ENCODE measurements around the gene FLT3. TPM values are rescaled to one million over a fixed set of nuclear protein-coding genes. Genes with fewer than 3 reads are reported as not detected.

The FLT3 gene
- total RNA-seq, 5 donors from 2014 or later (not counting 1 experiment from before 2014, with no cell fraction given) = 0.13 to 0.48 (median 0.26) TPM

- Mint-ChIP-seq H3K36me3 (no peaks in the 10 kb centered on the region), H3K27me3 (peaks cover 0 to 3% of the 10 kb centered on the region in 2 donors), H3K9me3 (no peaks in the 10 kb centered on the region), H3K4me3 (no peak overlapping the region), H3K27ac (no peak overlapping the region), H3K4me1 (peaks cover 0 to 8% (median 3%) of the 10 kb centered on the region in 3 donors)
- CTCF ChIA-PET = interaction anchor here in 1 of 2 donors (0.6 kb wide), 1 partner anchor 15 kb away, joined by 3 read pairs; no protein-coding TSS in a partner anchor
- no peaks in the 10 kb centered on the region for H3K27me3 ChIP-seq (replicated peaks in 1 of 2; ENCODE audit: control insufficient read depth in 2 of 2, extremely low read depth in 1 of 2, insufficient read depth in 2 of 2, low read length in 1 of 2)
- POLR2A ChIA-PET = interaction anchor here in 1 of 2 donors (1.2 kb wide), 1 partner anchor 16 kb away, joined by 3 read pairs; no protein-coding TSS in a partner anchor
- DNase-seq = peak in 10 of 35 experiments; percentile 2 to 24 (median 12)
- H3K27ac ChIP-seq (ENCODE audit: low read length) = no peak overlapping the region
- no peaks in the 10 kb centered on the region for H3K9me3 ChIP-seq
- H3K36me3 ChIP-seq (ENCODE audit: control insufficient read depth in 2 of 2, extremely low read depth in 1 of 2, insufficient read depth in 1 of 2, low read length in 1 of 2) = no peaks in the 10 kb centered on the region
- no peak overlapping the region for H3K4me3 ChIP-seq (ENCODE audit: control insufficient read depth in 1 of 2, extremely low read depth in 1 of 2, low read length in 1 of 2)
- H3K4me1 ChIP-seq (ENCODE audit: control insufficient read depth in 1 of 2, extremely low read depth in 1 of 2, insufficient read depth in 2 of 2, low read length in 2 of 2) = no peaks in the 10 kb centered on the region
- WGBS (ENCODE audit: insufficient coverage) = 52% methylated on average over 2 of the region's 7 CpGs
- peak in 1 of 4 experiments; percentile 40 for ATAC-seq (replicated peaks in 1 of 4)
These were observed 102.4 kb downstream of the FLT3 start for GRCh38 chr13:27997904-27998522.

GRCh38 chr13:27991881-27992280 lies 108.5 kb downstream of the FLT3 start:
- CTCF ChIA-PET = interaction anchor here in 1 of 2 donors (0.6 kb wide), 1 partner anchor 727 kb away, joined by 3 read pairs; the partner anchor contains the start of gene SLC46A3
- Mint-ChIP-seq H3K27ac (no peak overlapping the region), H3K36me3 (no peaks in the 10 kb centered on the region), H3K27me3 (peaks cover 15 to 17% of the 10 kb centered on the region in 2 donors), H3K4me3 (no peak overlapping the region), H3K4me1 (no peaks in the 10 kb centered on the region), H3K9me3 (no peaks in the 10 kb centered on the region)
- DNase-seq = no peak
- H3K4me1 ChIP-seq (ENCODE audit: control insufficient read depth in 1 of 2, extremely low read depth in 1 of 2, insufficient read depth in 2 of 2, low read length in 2 of 2) = no peaks in the 10 kb centered on the region
- H3K4me3 ChIP-seq (ENCODE audit: control insufficient read depth in 1 of 2, extremely low read depth in 1 of 2, low read length in 1 of 2) = no peak overlapping the region
- no peak for ATAC-seq (replicated peaks in 1 of 4)
- no peaks in the 10 kb centered on the region for H3K36me3 ChIP-seq (ENCODE audit: control insufficient read depth in 2 of 2, extremely low read depth in 1 of 2, insufficient read depth in 1 of 2, low read length in 1 of 2)
- H3K27ac ChIP-seq (ENCODE audit: low read length) = no peak overlapping the region
- WGBS (ENCODE audit: insufficient coverage) = 90% methylated on average over 3 of the region's 6 CpGs
- POLR2A ChIA-PET = no interaction called here
- H3K27me3 ChIP-seq (replicated peaks in 1 of 2; ENCODE audit: control insufficient read depth in 2 of 2, extremely low read depth in 1 of 2, insufficient read depth in 2 of 2, low read length in 1 of 2) = peaks cover 0 to 17% of the 10 kb centered on the region in 2 experiments
- H3K9me3 ChIP-seq = no peaks in the 10 kb centered on the region

GRCh38 chr13:27988520-27988919 lies 111.9 kb downstream of the FLT3 start, which contains the start of gene URAD:
Gene URAD (minus strand): TSS chr13:27988693. CDS start chr13:27988637, 56 bp downstream.
- ChIA-PET POLR2A (no interaction called here), CTCF (interaction anchor here (0.6 to 0.7 kb wide), 4 partner anchors 158 to 366 kb away, joined by 3 to 9 read pairs (median 4); no protein-coding TSS in a partner anchor)
- 88% methylated on average over 9 of the region's 11 CpGs for WGBS (ENCODE audit: insufficient coverage)
- Histone ChIP-seq H3K36me3 (ENCODE audit: control insufficient read depth in 2 of 2, extremely low read depth in 1 of 2, insufficient read depth in 1 of 2, low read length in 1 of 2) (no peaks in the 10 kb centered on the region), H3K9me3 (no peaks in the 10 kb centered on the region), H3K27ac (ENCODE audit: low read length) (no peak within 1 kb of the TSS), H3K27me3 (replicated peaks in 1 of 2; ENCODE audit: control insufficient read depth in 2 of 2, extremely low read depth in 1 of 2, insufficient read depth in 2 of 2, low read length in 1 of 2) (peaks cover 0 to 36% of the 10 kb centered on the region in 2 experiments), H3K4me3 (ENCODE audit: control insufficient read depth in 1 of 2, extremely low read depth in 1 of 2, low read length in 1 of 2) (no peak within 1 kb of the TSS), H3K4me1 (ENCODE audit: control insufficient read depth in 1 of 2, extremely low read depth in 1 of 2, insufficient read depth in 2 of 2, low read length in 2 of 2) (no peaks in the 10 kb centered on the region)
- Mint-ChIP-seq H3K4me1 (no peaks in the 10 kb centered on the region), H3K36me3 (no peaks in the 10 kb centered on the region), H3K9me3 (no peaks in the 10 kb centered on the region), H3K27ac (no peak within 1 kb of the TSS), H3K4me3 (no peak within 1 kb of the TSS), H3K27me3 (peaks cover 29 to 32% of the 10 kb centered on the region in 2 donors)
- DNase-seq (no peak), ATAC-seq (replicated peaks in 1 of 4) (no peak)

- H3K4me3 ChIP-seq (ENCODE audit: control insufficient read depth in 1 of 2, extremely low read depth in 1 of 2, low read length in 1 of 2) = no peak overlapping the region
- peaks cover 17 to 43% of the 10 kb centered on the region in 2 experiments for H3K27me3 ChIP-seq (replicated peaks in 1 of 2; ENCODE audit: control insufficient read depth in 2 of 2, extremely low read depth in 1 of 2, insufficient read depth in 2 of 2, low read length in 1 of 2)
- Mint-ChIP-seq H3K36me3 (no peaks in the 10 kb centered on the region), H3K4me1 (peaks cover 0 to 4% (median 2%) of the 10 kb centered on the region in 3 donors), H3K9me3 (no peaks in the 10 kb centered on the region), H3K27ac (no peak overlapping the region), H3K4me3 (no peak overlapping the region), H3K27me3 (peaks cover 56 to 60% of the 10 kb centered on the region in 2 donors)
- ChIA-PET CTCF (interaction anchor here (1.3 to 3.7 kb wide), 6 partner anchors 116 to 1000 kb away, joined by 3 to 51 read pairs (median 6); no protein-coding TSS in a partner anchor), POLR2A (no interaction called here)
- no peaks in the 10 kb centered on the region for H3K9me3 ChIP-seq
- ATAC-seq (replicated peaks in 1 of 4) (no peak), DNase-seq (no peak)
- peaks cover 0 to 1% of the 10 kb centered on the region in 2 experiments for H3K4me1 ChIP-seq (ENCODE audit: control insufficient read depth in 1 of 2, extremely low read depth in 1 of 2, insufficient read depth in 2 of 2, low read length in 2 of 2)
- H3K36me3 ChIP-seq (ENCODE audit: control insufficient read depth in 2 of 2, extremely low read depth in 1 of 2, insufficient read depth in 1 of 2, low read length in 1 of 2) = no peaks in the 10 kb centered on the region
- H3K27ac ChIP-seq (ENCODE audit: low read length) = no peak overlapping the region
- WGBS (ENCODE audit: insufficient coverage) = no CpG with 5 or more reads among the region's 1 CpG
These were observed 114.8 kb downstream of the FLT3 start for GRCh38 chr13:27985600-27985999.

GRCh38 chr13:27982361-27982760 lies 118.0 kb downstream of the FLT3 start:
- DNase-seq = no peak
- CTCF ChIA-PET = interaction anchor here (0.6 to 3.7 kb wide), 5 partner anchors 15 to 620 kb away, joined by 3 to 51 read pairs (median 14); no protein-coding TSS in a partner anchor
- Histone ChIP-seq H3K9me3 (no peaks in the 10 kb centered on the region), H3K4me3 (ENCODE audit: control insufficient read depth in 1 of 2, extremely low read depth in 1 of 2, low read length in 1 of 2) (no peak overlapping the region), H3K27ac (ENCODE audit: low read length) (no peak overlapping the region), H3K36me3 (ENCODE audit: control insufficient read depth in 2 of 2, extremely low read depth in 1 of 2, insufficient read depth in 1 of 2, low read length in 1 of 2) (no peaks in the 10 kb centered on the region), H3K4me1 (ENCODE audit: control insufficient read depth in 1 of 2, extremely low read depth in 1 of 2, insufficient read depth in 2 of 2, low read length in 2 of 2) (peaks cover 0 to 18% of the 10 kb centered on the region in 2 experiments), H3K27me3 (replicated peaks in 1 of 2; ENCODE audit: control insufficient read depth in 2 of 2, extremely low read depth in 1 of 2, insufficient read depth in 2 of 2, low read length in 1 of 2) (peaks cover 28 to 66% of the 10 kb centered on the region in 2 experiments)
- POLR2A ChIA-PET = no interaction called here
- H3K27ac Mint-ChIP-seq = no peak overlapping the region
- H3K4me3 Mint-ChIP-seq = no peak overlapping the region
- no peaks in the 10 kb centered on the region for H3K9me3 Mint-ChIP-seq
- H3K36me3 Mint-ChIP-seq = no peaks in the 10 kb centered on the region
- ATAC-seq (replicated peaks in 1 of 4) = no peak
- peaks cover 66 to 70% of the 10 kb centered on the region in 2 donors for H3K27me3 Mint-ChIP-seq
- peaks cover 8 to 23% (median 21%) of the 10 kb centered on the region in 3 donors for H3K4me1 Mint-ChIP-seq
- WGBS (ENCODE audit: insufficient coverage) = 70% methylated on average over 2 of the region's 2 CpGs

GRCh38 chr13:27981006-27981708 lies 119.2 kb downstream of the FLT3 start:
- peaks cover 33 to 69% of the 10 kb centered on the region in 2 experiments for H3K27me3 ChIP-seq (replicated peaks in 1 of 2; ENCODE audit: control insufficient read depth in 2 of 2, extremely low read depth in 1 of 2, insufficient read depth in 2 of 2, low read length in 1 of 2)
- no peak overlapping the region for H3K27ac Mint-ChIP-seq
- H3K4me3 ChIP-seq (ENCODE audit: control insufficient read depth in 1 of 2, extremely low read depth in 1 of 2, low read length in 1 of 2) = no peak overlapping the region
- no peaks in the 10 kb centered on the region for H3K36me3 Mint-ChIP-seq
- ChIA-PET CTCF (interaction anchor here in 1 of 2 donors (0.6 to 0.8 kb wide), 2 partner anchors 152 to 155 kb away, joined by 3 read pairs; no protein-coding TSS in a partner anchor), POLR2A (no interaction called here)
- DNase-seq (no peak), ATAC-seq (replicated peaks in 1 of 4) (no peak)
- H3K9me3 Mint-ChIP-seq = no peaks in the 10 kb centered on the region
- WGBS (ENCODE audit: insufficient coverage) = 58% methylated on average over 3 of the region's 11 CpGs
- no peaks in the 10 kb centered on the region for H3K36me3 ChIP-seq (ENCODE audit: control insufficient read depth in 2 of 2, extremely low read depth in 1 of 2, insufficient read depth in 1 of 2, low read length in 1 of 2)
- no peak overlapping the region for H3K27ac ChIP-seq (ENCODE audit: low read length)
- H3K4me3 Mint-ChIP-seq = no peak overlapping the region
- H3K9me3 ChIP-seq = no peaks in the 10 kb centered on the region
- peaks cover 0 to 18% of the 10 kb centered on the region in 2 experiments for H3K4me1 ChIP-seq (ENCODE audit: control insufficient read depth in 1 of 2, extremely low read depth in 1 of 2, insufficient read depth in 2 of 2, low read length in 2 of 2)
- peaks cover 9 to 25% (median 22%) of the 10 kb centered on the region in 3 donors for H3K4me1 Mint-ChIP-seq
- H3K27me3 Mint-ChIP-seq = peaks cover 62 to 70% of the 10 kb centered on the region in 2 donors
